Hematopoietic multipotent progenitor cell treated with erythropoietin and hydrocortisone succinate and interleukin-3 and kit ligand, for 17 days (in vitro differentiated cells): ENCODE measurements around the gene ASL.
"Not testable (repeated sequence)": the region's sequence is repeated elsewhere in the genome, so short reads cannot be mapped to it uniquely, and the experiment has no call there.

ENCODE experiments used
- DNase-seq: peaks from one replicate; pipeline ENCODE4 v3.0.0-alpha.2; 2015; ENCODE audit warnings: low spot score

ASL gene

DNA sequence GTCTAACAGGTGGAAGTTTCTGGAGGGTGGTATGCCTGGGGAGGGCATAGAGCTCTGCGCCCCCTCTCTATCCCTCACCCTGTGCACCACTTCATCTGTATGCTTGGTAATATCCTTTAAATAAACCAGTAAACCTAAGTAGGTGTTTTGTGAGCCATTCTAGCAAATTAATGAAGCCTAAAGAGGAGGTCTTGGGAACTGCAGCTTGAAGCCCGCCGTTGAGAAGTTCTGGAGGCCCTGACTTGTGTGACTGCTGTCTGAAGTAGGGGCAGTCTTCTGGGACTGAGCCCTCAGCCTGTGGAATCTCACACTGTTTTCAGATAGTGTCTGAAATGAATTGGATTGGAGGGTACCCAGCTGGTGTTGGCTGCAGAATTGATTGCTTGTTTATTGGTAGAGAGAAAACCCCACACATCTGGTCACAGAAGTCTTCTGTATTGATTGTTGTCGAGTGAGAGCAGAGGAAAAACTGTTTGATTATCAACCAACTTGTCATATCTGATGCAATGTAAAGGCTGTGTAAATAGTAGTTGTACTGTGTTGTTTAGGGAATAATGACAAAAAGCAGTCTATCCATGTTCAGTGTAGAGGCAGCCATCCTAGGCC, 43.7 kb downstream of the ASL start:
- no peak for DNase-seq

DNA sequence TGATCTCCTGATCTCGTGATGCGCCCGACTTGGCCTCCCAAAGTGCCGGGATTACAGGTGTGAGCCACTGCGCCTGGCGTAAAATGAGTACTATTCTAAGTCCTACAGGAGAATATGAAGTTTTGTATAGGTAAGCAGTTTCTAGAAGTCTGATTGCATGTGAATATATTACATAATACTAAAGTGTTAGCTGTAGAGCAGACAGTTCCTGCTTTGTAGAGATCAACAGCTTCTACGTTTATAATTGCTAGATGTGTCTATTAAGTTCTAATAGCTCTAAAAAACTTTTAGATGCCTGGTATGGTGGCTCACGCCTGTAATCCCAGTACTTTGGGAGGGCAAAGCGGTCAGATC, 47.5 kb downstream of the ASL start:
- DNase-seq, result no peak

DNA sequence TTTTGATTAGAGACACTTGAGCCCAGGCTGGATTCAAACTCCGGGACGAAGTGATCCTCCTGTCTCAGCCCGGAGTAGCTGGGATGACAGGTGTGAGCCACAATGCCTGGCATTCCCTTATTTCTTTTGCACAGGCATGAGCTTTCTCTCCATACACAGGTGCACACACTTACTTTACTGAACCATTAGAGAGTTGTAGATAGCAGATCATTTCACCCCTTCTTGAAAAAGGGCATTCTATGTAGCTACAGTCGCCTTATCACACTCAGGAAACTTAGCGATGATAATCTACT, 48.9 kb downstream of the ASL start:
- DNase-seq, result not testable (repeated sequence)

DNA sequence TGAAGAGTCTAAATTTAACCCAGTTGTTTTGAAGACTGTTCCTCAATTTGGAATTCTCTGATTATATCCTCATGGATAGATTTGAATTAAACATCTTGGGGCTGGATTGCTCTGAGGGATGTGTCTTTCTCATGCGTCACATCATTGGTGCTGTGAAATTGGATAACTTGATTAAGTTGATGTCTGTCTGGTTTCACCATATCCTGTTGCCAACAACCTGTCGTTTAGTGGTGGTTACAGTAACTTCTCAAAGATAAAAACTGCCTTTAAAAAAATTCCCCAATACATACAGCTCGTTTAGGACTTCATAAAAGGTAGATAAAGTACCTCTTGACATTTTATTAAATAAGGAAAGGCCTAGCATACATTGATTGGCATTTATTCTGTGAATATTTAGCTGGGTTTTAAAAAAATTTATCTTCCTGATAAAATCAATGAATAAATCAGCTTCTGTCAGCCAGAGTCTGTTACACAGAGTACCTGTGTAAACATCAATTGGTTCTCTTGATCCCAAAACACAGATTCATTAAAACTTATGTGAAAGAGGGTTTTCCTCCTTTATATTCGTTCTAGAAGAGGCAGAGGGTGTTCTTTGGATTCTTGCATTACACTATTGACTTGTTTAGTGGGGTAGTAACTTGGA, 49.6 kb downstream of the ASL start:
- DNase-seq, result no peak

DNA sequence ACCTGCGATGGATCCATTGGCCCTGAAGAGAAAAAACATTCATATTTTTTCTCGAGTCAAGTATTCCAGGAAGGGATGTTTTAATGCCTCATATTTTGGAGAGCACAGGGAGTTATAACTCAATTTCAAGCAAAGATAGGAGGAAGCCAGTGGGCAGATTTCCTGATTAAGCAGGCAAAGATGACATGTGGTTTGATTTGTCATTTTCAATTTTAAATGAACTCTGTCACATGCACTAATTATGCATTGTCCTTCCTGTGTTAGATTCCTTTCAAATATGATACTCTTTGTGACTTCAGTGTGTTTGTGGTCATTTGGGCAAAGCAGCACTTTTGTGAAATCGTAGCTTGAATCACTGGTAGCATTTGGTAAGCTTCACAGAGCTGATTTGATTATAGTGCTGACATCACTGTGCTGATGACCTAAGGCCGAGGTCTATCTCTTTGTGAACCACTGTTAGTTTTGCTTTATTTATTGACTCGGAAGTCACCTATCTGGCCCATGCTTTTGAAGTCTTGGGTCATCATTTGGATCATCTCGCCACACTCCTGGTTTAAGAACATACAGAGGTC, 50.2 kb downstream of the ASL start:
- not testable (repeated sequence) for DNase-seq

DNA sequence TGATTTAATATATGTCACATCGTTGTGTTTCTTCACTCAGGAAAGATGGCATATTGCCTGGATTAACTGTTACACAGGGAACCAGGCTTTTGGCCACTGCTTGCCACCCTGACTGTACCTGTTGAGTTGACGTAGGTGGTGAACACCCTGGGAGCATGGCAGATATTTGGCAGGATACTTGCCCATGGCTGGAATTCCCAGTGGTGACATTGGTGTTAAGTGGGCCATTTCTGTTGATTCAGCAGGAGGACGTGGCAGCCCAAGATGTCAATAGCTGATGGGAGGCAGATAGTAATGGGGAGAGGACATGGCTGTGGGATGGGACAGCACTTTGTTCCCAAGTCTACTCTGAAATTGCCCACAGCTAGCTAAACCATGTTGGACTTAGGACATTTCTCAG, 51.6 kb downstream of the ASL start:
- not testable (repeated sequence) for DNase-seq

DNA sequence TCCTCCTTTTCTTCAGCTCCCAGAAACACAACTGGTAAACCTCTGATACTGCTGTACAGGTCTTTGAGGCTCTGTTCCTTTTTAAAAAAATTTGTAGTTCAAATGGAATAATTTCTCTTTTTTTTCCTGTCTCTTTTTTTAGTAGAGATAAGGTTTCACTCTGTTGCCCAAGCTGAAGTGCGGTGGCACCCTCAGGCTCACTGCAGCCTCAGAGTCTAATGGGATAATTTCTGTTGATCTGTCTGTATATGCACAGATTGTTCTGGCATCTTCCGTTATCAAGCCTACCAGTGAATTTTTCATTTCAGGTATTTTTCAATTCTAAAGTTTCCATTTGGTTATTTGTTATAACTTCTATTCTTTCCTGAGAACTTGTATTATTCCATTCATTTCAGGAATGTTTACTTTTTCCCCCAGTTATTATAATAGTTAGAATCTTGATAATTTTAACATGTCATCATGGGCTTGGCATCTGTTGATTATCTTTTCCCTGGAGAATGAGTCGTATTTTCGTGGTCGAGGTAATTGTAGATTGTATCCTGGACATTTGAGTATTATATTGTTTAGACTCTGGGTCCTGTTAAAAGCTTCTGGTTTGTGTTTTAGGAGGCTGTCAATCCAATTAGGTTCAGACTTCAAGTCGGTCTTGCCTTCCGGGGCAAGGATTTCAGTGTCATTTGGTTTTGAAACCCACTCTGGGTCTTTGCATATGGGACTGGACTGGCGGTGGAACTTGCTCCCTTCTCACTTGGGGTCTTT, 63.6 kb downstream of the ASL start:
- DNase-seq, result no peak

DNA sequence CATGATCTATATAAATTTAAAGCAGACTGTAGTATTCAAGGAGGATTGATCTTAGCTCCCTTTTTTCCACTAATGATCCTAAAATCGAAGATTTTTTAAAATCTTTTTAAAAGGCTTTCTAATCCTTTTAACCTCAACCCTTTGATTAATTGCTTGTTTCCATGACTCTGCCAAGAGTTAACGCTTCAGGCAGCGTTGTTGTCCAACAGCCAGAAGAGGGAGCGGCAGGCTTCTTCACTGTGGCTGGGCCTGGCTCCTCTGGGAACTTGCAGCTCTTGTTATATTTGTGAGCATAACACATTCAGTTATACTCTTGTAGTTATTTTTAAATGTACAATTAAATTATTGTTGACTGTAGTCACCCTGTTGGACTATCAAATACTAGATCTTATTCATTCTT, 65.3 kb downstream of the ASL start:
- DNase-seq, result no peak

DNA sequence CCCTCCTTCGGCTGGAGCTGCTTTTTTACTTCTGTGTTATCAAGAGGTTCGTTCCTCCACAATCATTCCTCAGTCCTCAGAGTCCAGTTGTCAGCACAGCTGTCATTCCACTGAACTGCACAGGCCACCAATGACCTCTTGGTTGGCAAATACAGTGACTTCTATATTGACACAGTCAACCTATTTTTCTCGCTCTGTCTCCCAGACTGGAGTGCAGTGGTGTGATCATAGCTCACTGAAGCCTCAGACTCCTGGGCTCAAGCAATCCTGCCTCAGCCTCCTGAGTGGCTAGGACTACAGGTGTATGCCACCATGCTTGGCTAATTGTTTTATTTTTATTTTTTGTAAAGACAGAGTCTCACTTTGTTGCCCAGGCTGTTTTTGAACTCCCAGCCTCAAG, 66.7 kb downstream of the ASL start:
- DNase-seq, result no peak

DNA sequence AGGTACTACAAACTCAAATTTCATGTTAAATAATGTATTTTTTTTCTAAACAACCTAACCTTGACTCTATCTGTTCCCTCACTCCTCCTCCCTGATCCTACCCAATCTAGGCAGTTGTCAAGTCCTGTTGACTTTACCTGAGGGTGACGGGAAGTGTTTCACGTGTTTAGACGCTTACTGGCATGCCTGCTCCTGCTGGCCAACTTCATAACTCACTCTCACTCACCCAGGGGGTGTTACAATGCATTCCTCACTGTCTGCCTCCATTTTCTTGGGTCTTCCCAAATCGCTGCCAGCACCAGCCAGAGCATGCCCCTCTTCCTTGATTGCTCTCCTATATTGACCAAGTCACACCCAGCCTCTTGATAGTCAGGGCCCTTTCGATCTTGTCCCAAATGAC, 67.4 kb downstream of the ASL start:
- no peak for DNase-seq
